Aorta (tissue), 5 donors: ENCODE results near the gene PCLAF. TPM values are rescaled to one million over a fixed set of nuclear protein-coding genes. Genes with fewer than 3 reads are reported as not detected.
"Not testable (repeated sequence)": the region's sequence is repeated elsewhere in the genome, so short reads cannot be mapped to it uniquely, and the experiment has no call there.

ENCODE experiments used
- ATAC-seq: fragments of 200-7000 bp; cut with Tn5 transposase; one replicate; pipeline ENCODE4 v1.9.1; 2022; ENCODE audit warnings: moderate library complexity; ENCODE audit not compliant: low FRiP score
- DNase-seq, 2 donors: peaks; one replicate each; pipeline ENCODE4 v3.0.0-alpha.2; 2020
- H3K27ac ChIP-seq, 2 donors: one replicate each; pipeline ENCODE4 v1.5.1; 2013; ENCODE audit warnings: low read length in 2 of 2, mild to moderate bottlenecking in 2 of 2, moderate library complexity in 2 of 2, control low read depth in 1 of 2, inconsistent platforms in 1 of 2, low read depth in 1 of 2
- H3K27me3 ChIP-seq, 2 donors: one replicate each; pipeline ENCODE4 v1.6.1; 2013; ENCODE audit warnings: control low read depth in 1 of 2, low read length in 1 of 2, mild to moderate bottlenecking in 1 of 2, moderate library complexity in 1 of 2; ENCODE audit not compliant: insufficient read depth in 2 of 2, control insufficient read depth in 1 of 2
- H3K36me3 ChIP-seq, 2 donors: one replicate each; pipeline ENCODE4 v1.6.1; 2013; ENCODE audit warnings: control low read depth in 1 of 2, low read length in 1 of 2, mild to moderate bottlenecking in 1 of 2; ENCODE audit not compliant: insufficient read depth in 2 of 2, control insufficient read depth in 1 of 2
- H3K4me1 ChIP-seq, 2 donors: one replicate each; pipeline ENCODE4 v1.6.1; 2013; ENCODE audit warnings: low read length in 2 of 2, control low read depth in 1 of 2, mild to moderate bottlenecking in 1 of 2, moderate library complexity in 1 of 2; ENCODE audit not compliant: insufficient read depth in 2 of 2, control insufficient read depth in 1 of 2
- H3K4me3 ChIP-seq, 2 donors: one replicate each; pipeline ENCODE4 v1.5.1; 2013; ENCODE audit warnings: low read length in 2 of 2, control low read depth in 1 of 2, mild to moderate bottlenecking in 1 of 2
- H3K9me3 ChIP-seq: one replicate; pipeline ENCODE4 v1.6.1; 2013; ENCODE audit warnings: mild to moderate bottlenecking, low read length; ENCODE audit not compliant: control insufficient read depth
- WGBS, 2 donors: extraction: QIAGEN DNeasy Blood & Tissue Kit; methylation state at CpG; one replicate each; pipeline ENCODE4 v1.1.7; 2013; 5-methylcytosine and 5-hydroxymethylcytosine counted together
- intact Hi-C, 2 donors: fragments of 100-400 bp; cut with DNase I; formaldehyde crosslinking; loops; one replicate each; pipeline versions ENCODE4 v1.14.2 to v1.15.0; 2022
- polyA plus RNA-seq, 2 donors: library from polyadenylated mRNA; stranded (reverse); fragments of 200-250 nt; gene quantifications; one replicate each; pipeline ENCODE4 v1.2.3, GENCODE V29; 2013
- total RNA-seq, 2 donors: library from RNA; stranded (reverse); fragmentation: NEBNext Ultra II Directional; extraction: Animal tissue kit (Norgen Biotek cat#: 25700); gene quantifications; one replicate each; pipeline ENCODE4 v1.2.1, GENCODE V29; 2021
- donor health status: healthy with polysubstance abuse.
- donor health status: Bipolar disorder and iron deficiency.
- donor health status: DM: no; HTN: no; CAD: no.
- donor health status: DM: no; HTN: no; CAD: no.
- donor health status: DM: yes; HTN: yes; CAD: no.

The PCLAF gene
- total and polyA plus RNA-seq, 4 donors = 0.91 to 6.0 TPM; not detected in 2

GRCh38 chr15:64343222-64343621 lies 38.0 kb downstream of the PCLAF start:
- H3K4me3 ChIP-seq = no peak overlapping the region
- intact Hi-C loops = no loop called here
- H3K9me3 ChIP-seq = no peaks in the 10 kb centered on the region
- H3K4me1 ChIP-seq = no peaks in the 10 kb centered on the region
- H3K27ac ChIP-seq = no peak overlapping the region
- H3K27me3 ChIP-seq = no peaks in the 10 kb centered on the region
- peaks cover 0 to 2% of the 10 kb centered on the region in 2 donors for H3K36me3 ChIP-seq
- DNase-seq = no peak
- no peak for ATAC-seq

DNA sequence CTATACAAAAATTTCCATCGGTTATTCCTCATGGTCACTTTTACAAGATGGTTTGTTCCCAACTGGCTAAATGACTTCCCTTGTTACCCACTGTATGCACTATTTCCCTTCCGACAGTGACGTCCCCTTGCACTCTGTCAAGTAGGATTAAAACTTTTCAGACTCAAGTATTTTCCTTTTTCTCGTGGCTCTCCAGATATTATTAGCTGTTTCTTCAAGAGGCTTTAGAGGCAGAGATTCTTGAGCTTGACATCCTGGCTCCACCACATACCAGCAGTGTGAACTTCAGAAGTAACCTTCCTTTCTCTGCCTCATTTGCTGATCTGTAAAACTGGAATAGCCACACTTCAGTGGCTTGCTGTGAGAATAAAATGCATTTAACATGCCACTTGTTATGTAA lies 39.3 kb downstream of the PCLAF start:
- no peak overlapping the region for H3K4me3 ChIP-seq
- H3K27ac ChIP-seq = no peak overlapping the region
- ATAC-seq (no peak), DNase-seq (no peak)
- no peaks in the 10 kb centered on the region for H3K4me1 ChIP-seq
- 75 to 79% methylated on average over 4 of the region's 4 CpGs for WGBS, 2 donors
- H3K27me3 ChIP-seq = no peaks in the 10 kb centered on the region
- H3K36me3 ChIP-seq = peaks cover 0 to 2% of the 10 kb centered on the region in 2 donors
- intact Hi-C loops = no loop called here
- no peaks in the 10 kb centered on the region for H3K9me3 ChIP-seq

DNA sequence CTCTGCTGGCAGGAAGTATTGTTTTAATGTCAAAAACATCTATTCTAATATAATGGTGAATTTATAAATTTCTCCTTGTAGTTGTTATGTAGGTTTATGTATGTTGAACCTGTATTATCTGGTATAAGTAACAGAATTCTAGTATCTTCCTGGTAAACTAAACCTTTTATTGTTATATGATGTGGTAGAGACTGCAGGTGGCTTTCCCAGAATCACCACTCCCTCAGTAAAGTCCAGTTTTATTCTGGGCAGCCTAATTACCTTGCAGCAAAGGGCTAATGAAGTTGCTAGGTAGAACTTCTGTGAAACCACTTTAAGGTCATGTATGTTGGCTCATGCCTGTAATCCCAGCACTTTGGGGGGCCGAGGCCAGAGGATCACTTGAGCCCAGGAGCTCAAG lies 40.9 kb downstream of the PCLAF start:
- peaks cover 0 to 2% of the 10 kb centered on the region in 2 donors for H3K36me3 ChIP-seq
- 99 to 100% methylated on average over 1 of the region's 1 CpG for WGBS, 2 donors
- no peak for ATAC-seq
- H3K4me1 ChIP-seq = no peaks in the 10 kb centered on the region
- no peak for DNase-seq
- no peaks in the 10 kb centered on the region for H3K27me3 ChIP-seq
- H3K27ac ChIP-seq = no peak overlapping the region
- no peaks in the 10 kb centered on the region for H3K9me3 ChIP-seq
- H3K4me3 ChIP-seq = no peak overlapping the region
- intact Hi-C loops = no loop called here

- no peak overlapping the region for H3K4me3 ChIP-seq
- no peaks in the 10 kb centered on the region for H3K9me3 ChIP-seq
- H3K36me3 ChIP-seq = peaks cover 0 to 2% of the 10 kb centered on the region in 2 donors
- intact Hi-C loops = no loop called here
- DNase-seq (no peak), ATAC-seq (no peak)
- no peaks in the 10 kb centered on the region for H3K4me1 ChIP-seq
- H3K27me3 ChIP-seq = no peaks in the 10 kb centered on the region
- 87 to 88% methylated on average over 2 of the region's 2 CpGs for WGBS, 2 donors
- no peak overlapping the region for H3K27ac ChIP-seq
These were observed 43.5 kb downstream of the PCLAF start for GRCh38 chr15:64337761-64338160.

DNA sequence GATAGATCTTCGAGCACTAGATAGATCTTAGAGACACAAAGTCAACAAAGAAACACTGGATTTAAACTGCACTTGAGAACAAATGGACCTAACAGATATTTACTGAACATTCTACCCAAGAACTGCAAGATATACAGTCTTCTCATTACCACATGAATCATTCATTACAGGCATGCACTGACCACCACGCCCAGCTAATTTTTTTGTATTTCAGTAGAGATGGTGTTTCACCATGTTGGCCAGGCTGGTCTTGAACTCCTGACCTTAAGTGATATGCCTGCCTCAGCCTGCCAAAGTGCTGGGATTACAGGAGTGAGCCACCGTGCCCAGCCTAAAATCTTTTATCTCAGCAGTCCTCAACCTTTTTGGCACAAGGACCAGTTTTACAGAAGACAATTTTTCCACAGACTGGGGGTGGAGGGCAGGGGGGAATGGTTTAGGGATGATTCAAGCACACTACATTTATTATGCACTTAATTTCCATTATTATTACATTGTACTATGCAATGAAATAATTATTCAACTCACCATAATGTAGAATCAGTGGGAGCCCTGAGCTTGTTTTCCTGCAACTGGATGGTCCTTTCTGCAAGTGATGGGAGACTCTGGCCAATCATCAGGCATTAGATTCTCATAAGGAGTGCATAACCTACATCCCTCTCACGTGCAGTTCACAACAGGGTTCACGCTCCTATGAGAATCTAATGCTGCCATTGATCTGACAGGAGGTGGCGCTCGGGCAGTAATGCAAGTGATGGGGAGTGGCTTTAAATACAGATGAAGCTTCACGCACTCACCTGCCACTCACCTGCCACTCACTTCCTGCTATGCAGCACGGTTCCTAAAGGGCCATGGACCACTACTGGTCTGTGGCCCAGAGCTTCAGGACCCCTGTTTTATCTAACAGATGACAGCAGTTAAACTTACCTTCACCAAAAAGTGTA lies 47.0 kb downstream of the PCLAF start:
- Histone ChIP-seq H3K27me3 (no peaks in the 10 kb centered on the region), H3K4me3 (no peak overlapping the region), H3K27ac (no peak overlapping the region), H3K9me3 (no peaks in the 10 kb centered on the region), H3K36me3 (no peaks in the 10 kb centered on the region), H3K4me1 (no peaks in the 10 kb centered on the region)
- 73 to 74% methylated on average over 9 of the region's 9 CpGs for WGBS, 2 donors
- DNase-seq (no peak), ATAC-seq (no peak)
- intact Hi-C loops = no loop called here

DNA sequence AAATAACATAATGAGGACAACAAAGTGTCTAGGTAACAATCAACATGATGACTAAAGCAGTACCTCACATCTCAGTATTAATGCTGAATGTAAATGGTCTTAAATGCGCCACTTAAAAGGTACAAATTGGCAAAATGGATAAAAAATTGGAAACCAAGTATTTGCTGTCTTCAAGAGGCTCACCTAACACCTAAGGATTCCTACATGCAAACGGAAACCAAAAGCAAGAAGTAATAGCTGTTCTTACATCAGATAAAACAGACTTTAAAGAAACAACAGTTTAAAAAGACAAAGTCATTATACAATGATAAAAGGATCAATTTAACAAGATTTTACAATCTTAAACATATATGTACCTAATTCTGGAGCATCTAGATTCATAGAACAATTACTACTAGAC lies 47.7 kb downstream of the PCLAF start:
- intact Hi-C loops = no loop called here
- Histone ChIP-seq H3K9me3 (no peaks in the 10 kb centered on the region), H3K36me3 (no peaks in the 10 kb centered on the region), H3K27me3 (no peaks in the 10 kb centered on the region), H3K4me3 (no peak overlapping the region), H3K27ac (no peak overlapping the region), H3K4me1 (no peaks in the 10 kb centered on the region)
- ATAC-seq (no peak), DNase-seq (no peak)
- WGBS, 2 donors = 96 to 97% methylated on average over 2 of the region's 2 CpGs

- H3K4me1 ChIP-seq, DNase-seq, ATAC-seq, H3K36me3 ChIP-seq, H3K27me3 ChIP-seq, H3K4me3 ChIP-seq, intact Hi-C loops, H3K27ac ChIP-seq, H3K9me3 ChIP-seq: not testable (repeated sequence)
- 63 to 65% methylated on average over 2 of the region's 3 CpGs for WGBS, 2 donors
These were observed 49.6 kb downstream of the PCLAF start for GRCh38 chr15:64331668-64332067.

DNA sequence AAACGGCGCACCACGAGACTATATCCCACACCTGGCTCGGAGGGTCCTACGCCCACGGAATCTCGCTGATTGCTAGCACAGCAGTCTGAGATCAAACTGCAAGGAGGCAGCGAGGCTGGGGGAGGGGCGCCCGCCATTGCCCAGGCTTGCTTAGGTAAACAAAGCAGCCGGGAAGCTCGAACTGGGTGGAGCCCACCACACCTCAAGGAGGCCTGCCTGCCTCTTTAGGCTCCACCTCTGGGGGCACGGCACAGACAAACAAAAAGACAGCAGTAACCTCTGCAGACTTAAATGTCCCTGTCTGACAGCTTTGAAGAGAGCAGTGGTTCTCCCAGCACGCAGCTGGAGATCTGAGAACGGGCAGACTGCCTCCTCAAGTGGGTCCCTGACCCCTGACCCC lies 54.3 kb downstream of the PCLAF start:
- H3K9me3 ChIP-seq, H3K27me3 ChIP-seq, intact Hi-C loops, H3K4me1 ChIP-seq, DNase-seq, H3K27ac ChIP-seq, H3K4me3 ChIP-seq, H3K36me3 ChIP-seq, ATAC-seq: not testable (repeated sequence)
- WGBS, 2 donors = 21 to 63% methylated on average over 2 to 9 of the region's 15 CpGs

- ATAC-seq, H3K9me3 ChIP-seq, intact Hi-C loops, H3K27me3 ChIP-seq, H3K4me3 ChIP-seq, H3K27ac ChIP-seq, DNase-seq, H3K36me3 ChIP-seq, H3K4me1 ChIP-seq: not testable (repeated sequence)
- 95 to 96% methylated on average over 8 to 12 of the region's 20 CpGs for WGBS, 2 donors
These were observed 54.8 kb downstream of the PCLAF start for GRCh38 chr15:64326458-64326857.
